Left kidney (tissue), 2 donors: ENCODE results near the gene TMEM72. TPM values are rescaled to one million over a fixed set of nuclear protein-coding genes. Genes with fewer than 3 reads are reported as not detected.
A peak's percentile ranks its signal among the peaks of the same experiment; 100 is the strongest.

Source experiments
- DNase-seq: peaks from one replicate; pipeline ENCODE4 v3.0.0-alpha.2; 2013
- polyA plus RNA-seq: library from polyadenylated mRNA; unstranded; fragments of 120-200 nt; gene quantifications from one replicate; pipeline ENCODE4 v1.2.1, GENCODE V29; 2013; ENCODE audit not compliant: insufficient read length

The TMEM72 gene
- polyA plus RNA-seq, 1 donor, result 68.0 TPM

DNA sequence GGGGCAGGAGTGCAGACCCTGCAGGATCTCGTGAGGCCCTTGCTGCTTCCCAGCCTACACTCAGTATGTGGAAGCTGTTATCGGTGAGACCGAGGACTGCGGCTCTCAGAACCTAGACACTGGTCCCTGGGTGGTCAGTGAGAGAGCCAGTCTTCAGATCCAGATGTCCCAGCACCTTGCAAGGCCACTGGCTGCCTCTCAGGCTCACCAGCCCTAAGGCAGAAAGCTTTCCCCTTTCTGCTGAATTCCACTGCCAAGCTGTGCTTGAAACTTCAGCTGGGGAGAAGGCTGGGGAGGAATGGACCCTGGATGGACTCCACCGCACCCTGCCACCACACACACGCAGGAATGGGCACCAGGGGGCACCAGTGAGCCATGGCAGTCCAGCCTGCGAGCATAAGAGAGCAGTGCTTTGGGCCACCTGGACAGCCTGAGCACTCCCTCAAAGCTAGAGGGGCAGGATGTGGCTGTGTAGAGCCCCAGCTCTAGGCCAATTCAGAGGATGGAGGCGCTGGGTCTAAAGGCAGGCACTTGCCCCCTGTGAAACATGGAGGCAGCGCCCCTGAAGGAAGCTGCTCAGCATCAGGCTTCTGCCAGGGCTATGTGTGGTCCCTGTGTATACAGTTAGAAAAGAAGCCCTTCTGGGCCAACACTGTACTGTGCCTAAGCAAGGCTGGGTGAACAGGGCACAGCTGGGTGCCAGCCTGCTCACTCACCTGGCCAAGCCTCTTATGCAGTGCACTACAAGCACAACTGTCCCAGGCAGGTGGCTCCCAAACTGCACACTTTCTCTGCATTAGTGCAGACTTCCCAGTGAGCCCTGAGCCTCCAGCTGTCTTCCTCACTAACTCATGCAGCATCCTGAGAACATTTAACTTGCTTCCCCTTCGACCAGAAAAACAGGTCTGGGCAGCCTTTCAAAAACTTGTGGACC lies 21.6 kb downstream of the TMEM72 start:
- DNase-seq, result peak; percentile 82

DNA sequence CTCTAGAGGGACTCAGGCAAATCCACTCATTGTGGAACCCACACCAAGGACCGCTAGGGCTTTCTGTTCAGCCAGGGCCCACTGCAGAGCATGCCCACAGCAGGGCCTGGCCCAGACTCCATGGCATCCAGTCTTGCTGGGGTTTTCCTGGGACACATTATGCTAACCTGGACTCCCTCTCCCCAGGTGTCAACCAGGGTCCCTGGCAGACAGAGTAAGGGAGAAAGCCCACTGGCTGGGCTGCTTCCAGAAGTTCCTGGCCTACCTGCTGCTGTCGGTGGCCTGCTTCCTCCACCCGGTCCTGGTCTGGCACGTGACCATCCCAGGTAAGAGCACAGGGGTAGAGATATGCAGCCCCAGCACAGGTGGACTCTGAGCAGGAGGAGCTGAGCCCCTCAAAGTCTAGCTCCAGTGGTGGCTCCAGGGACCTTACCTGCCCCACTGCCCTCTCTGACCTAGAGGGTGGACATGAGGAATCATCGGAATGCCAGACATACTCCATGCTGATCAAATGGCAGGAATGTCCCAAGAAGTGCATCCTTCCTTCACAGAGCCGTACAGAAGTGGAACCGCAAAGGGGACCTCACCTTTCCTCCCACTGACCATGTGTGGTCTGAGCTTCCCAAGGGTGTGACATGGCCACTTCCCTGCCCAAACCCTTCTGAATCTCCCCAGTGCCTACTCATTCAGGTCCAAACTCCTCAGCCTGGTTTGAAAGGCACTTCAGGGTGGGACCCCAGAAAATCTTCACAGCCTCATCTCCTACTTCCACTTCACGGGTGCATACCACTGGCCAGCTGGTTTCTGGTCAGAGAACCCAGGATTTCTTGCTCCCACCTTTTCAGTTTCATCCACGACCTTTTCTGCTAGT lies 22.5 kb downstream of the TMEM72 start:
- DNase-seq, result no peak

DNA sequence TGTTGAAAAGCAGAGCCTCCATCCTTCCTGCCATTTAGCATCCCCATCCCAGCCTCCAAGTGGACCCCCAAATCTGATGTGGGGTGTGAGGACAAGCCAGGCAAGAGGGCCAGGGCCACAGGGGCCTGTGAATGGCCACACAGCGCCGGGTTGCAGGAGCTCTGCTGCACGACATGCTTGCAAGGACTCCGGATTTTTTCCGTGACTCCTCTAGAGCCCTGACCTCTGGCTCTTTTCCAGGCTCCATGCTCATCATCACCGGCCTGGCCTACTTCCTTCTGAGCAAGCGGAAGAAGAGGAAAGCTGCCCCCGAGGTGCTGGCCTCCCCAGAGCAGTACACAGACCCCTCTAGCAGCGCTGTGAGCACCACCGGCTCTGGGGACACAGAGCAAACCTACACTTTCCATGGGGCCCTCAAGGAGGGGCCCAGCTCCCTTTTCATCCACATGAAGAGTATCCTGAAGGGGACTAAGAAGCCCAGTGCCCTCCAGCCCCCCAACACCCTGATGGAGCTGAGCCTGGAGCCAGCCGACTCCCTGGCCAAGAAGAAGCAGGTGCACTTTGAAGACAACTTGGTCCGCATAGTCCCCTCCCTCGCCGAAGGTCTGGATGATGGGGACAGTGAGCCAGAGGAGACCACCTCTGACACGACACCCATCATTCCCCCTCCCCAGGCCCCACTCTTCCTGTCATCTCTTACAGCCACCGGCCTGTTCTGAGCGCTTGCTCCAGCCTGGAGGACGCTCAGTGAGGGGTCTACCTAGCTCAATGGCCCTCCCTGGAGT lies 23.5 kb downstream of the TMEM72 start:
- DNase-seq, result no peak

DNA sequence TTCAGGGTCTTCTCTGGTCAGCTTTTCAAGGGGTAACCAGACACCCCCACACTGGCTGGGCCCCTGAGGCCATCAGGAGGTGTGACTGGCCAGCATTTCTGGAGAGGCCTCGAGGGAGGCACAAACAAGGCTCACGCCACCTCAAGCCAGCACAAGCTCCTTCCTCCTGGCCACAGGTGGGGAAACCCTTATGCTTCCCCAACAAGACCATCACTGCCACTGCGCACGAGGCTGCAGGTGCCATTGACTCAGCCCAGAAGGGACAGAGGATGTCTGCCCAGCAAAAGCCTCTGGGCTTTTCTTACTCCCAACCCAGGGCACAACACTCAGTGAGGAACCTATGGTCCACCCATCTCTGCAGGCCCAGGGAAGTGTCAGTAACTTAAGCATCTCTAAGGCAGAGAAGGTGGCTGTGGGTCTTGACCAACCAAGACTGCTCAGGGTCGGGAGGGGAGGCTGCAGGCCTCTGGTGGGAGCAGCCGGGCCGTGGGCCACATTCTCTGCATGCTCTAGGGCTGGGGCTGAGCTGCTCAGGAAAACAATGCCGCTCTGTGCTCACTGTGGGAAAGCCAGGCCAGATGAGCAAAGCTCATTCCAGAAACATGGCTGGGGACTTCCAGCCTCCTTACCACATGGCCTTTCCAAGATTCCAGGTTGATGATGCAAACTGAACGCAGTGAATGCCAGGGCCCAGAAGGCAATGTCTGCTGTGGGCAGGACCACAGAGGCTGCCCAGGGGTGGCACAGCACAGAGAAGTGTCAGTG lies 24.2 kb downstream of the TMEM72 start:
- DNase-seq, result no peak

DNA sequence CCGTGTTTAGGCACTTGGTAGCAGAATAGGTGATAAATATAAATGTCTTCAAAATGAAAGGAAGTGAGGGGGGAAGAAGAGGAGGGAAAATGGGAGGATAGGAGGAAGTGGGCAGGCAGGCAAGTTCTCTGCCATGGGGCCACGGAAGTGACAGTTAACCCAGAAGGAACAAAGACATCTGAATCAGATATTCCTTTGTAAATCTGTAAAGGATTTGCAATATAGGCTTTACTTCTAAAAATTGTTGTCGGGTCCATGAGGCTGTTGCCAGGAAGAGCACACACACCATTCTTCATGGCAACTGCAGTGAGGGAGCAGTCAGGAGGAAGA lies 24.8 kb downstream of the TMEM72 start:
- DNase-seq, result no peak

DNA sequence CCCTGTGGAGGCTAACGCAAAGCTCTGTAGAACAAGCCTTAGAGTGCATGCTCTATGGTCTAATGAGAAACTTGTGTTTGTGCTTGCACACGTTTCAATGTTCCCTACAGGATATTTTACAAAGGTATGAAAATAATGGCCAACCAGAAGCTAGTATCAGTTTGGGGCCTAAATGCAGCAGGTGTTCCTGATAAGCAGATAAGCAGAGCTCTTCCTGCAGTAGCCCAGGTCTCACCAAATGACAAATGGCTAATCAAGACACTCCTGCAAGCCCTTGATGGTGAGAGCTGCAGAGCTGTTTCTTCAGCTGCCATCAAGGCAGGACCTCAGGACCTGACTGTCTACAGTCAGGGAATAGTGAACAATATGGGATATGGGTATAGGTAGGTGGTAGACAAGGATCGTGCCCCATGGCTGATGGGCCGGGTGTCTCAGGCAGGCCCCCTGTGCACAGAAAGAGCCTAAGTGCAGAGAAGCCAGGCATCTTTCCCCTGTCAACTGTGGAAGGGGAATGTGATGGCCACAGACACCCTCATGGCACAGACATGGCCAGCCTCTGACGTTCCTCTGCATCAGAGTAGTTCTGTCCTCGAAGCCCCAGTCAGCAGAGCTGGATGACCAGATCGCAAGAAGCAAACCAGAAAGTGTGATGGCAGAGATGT lies 25.3 kb downstream of the TMEM72 start:
- no peak for DNase-seq

DNA sequence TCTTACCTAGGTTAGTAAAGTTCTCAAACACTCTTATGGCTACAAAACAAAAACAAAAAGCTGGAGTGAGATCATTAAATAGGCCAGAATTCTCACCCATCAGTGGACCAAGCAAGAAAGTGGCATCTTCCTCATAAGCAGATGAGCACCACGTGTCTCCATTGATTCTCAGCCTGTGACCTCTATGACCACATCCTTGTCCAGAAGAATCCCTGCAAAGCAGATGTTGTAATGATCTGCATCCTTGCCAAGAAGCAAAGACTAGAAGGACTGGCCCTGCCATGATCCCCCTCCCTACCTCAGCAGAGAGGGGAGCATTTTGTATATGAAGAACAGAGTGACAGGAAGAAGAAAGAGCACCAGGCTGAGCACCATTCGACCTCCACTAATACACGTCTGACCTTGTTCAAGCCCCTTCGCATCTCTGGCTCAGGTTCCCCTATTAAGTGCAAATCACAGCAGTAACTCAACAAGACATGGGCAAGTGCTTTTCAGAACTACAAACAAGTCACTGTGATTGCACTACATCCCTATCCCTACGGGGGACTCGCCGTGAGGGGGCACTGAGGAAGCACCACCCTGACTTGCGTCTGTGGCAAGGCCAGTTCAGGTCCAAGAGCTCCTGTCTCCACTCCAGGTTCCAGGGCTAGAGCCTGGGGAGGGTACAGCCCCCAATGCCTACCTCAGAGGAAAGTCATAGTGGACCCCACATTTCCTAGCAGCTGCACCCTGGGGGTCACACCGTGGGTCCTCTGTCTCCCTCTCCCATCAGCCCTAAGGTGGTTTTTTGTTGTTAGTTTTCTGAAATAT lies 26.3 kb downstream of the TMEM72 start:
- no peak for DNase-seq

DNA sequence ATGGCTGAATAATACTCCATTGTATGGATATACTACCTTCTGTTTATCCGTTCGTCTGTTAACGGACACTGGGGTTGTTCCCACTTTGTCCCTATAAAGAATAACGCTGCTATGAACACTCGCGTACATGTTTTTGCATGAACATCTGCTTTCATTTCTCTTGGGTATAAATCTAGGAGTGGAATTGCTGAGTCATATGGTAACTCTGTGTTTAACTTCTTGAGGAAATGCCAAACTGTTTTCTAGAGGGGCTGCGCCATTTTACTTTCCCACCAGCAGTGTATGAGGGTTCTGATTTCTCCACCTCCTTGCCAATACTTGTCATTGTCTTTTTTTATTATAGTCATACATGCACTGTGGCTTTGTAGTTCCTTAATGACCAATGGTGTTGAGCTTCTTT lies 27.8 kb downstream of the TMEM72 start:
- no peak for DNase-seq

DNA sequence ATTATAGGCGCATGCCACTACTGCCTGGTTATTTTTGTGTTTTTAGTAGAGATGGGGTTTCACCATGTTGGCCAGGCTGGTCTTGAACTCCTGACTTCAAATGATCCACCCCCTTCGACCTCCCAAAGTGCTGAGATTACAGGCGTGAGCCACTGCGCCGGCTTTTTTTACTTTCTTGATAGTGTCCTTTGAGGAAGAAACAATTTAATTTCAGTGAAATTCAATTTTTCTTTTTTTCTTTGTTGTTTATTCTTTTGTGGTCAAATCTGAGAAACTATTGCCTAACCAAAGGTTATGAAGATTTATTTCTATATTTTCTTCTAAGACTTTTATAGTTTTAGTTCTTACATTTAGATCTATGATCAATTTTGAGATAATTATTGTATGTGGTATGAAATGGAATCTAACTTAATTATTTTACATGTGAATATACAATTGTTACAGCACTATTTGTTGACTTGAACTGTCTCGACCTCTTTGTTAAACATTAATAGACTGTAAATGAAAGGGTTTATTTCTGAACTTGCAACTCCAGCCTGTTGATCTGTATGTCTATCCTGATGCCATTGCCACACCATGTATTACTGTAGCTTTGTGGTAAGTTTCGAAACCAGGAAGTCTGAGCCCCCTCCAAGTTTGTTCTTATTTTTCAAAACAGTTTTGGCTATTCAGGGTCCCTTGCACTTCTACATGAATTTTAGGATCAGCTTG lies 28.7 kb downstream of the TMEM72 start:
- no peak for DNase-seq

DNA sequence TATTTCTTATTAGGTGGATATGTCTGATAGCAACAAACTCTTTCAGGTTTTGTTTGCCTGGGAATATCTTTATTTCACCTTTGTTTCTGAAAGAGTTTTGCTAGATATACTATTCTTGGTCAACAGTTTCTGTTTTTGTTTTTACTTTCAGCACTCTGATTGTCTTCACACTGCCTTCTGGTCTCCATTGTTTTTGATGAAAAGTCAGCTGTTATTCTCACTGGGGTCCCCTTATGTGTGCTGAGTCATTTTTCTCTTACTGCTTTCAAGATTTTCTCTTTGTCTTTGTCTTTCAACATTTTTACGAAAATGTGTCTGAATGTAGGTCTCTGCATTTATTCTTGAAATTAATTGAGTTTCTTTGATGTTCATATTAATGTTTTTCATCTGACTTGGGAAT lies 33.2 kb downstream of the TMEM72 start:
- no peak for DNase-seq

DNA sequence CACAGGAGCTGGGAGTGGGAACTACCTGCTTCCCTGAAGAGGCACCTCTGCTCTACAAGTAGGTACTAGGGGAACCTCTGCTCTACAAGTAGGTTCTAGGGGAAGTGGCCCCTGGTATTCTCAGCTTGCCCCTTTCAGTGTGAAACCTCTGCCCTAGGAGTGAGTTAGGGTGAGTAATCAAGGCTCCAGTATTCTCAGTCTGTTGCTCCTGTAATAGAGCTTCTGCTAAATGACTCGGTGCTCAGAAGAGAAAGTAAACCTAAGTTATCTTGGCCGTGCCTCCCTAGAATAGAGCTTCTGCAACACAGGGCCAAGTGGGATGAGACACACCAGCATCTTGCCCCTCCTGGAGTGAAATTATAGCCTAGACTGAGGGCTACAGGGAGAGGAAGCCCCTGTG lies 35.1 kb downstream of the TMEM72 start:
- DNase-seq, result no peak

DNA sequence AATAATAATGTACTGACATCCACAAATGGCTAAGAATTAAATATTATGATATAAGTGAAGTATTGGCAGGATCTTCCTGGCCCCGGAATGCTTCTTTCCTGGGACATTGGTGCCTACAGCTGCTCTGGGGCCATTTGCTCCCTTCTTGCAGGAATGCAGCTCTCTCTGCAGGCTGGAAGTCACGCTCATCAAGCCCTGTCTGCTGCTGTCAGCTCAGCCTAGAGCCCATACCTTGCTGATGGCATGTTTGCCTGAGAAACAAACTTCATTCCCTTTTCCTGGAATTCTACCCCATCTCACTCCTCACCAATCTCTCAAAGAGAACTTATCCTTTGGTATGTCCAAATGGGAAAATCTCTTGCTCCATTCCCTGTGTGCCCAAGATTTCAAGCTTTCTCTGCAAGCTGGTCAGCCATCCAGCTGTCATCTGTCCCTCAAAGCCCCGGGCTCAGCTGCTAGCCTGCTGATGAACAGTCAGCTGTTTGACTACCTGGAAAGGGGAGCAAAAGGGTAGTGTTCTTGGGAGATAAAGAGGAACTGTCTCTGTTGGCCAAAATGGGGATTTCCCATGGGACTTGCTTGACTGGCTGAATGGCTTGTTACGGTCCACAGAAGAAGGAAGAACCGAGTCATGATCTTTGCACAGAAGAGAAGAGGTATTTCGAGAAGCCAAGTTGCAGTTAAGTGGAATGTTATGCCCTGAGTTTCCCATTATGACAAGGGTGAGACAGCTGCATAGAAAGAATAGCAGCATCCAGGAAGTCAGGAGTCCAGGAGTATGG lies 36.4 kb downstream of the TMEM72 start:
- no peak for DNase-seq

DNA sequence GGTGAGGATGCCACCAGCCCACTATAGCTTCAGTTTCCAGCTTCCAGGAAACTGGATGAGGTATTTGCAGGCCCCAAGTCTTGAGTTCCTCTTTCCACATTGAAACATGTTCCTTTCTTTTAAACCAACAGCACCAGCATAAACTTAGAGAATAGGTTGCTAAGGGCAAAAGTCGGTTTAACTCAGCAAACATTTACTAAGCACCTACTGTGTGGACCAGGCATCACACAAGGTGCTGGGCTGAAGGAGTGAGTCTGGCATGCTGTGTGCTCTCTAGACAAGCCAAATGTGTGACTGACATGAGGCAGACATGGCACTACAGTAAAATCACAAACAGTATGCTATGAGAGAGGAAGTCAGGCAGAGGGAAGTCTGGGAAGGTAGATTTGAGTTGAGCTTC lies 37.5 kb downstream of the TMEM72 start:
- DNase-seq, result no peak

DNA sequence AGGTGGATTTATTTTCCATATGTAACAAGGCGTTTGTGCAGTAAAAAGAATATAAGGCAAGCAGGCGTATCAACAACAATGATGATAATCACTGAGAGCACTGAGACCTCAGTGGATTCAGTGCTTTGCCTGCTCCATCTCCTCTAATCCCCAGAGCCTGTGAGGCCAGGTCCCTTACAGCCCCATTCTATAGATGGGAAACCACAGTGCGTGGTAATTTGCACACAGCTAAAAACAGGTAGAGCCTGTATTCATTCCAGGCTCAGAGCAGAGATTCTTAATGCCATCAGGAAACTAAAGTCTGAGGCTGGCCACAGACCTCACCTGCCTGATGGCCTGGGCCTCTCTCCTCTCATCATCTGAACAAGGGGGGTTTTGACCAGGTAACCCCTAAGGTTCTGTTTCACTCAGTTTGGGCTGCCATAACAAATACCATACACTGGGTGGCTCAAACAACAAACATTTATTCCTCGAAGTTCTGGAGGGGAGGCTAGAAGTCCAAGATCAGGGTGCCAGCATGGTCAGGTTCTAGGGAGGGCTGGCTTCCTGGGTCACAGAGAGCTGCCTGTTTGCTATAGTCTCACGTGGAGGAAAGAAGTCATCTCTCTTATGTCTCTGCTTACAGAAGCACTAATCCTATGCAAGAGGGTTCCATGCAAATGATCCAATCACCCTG lies 38.1 kb downstream of the TMEM72 start:
- no peak for DNase-seq

DNA sequence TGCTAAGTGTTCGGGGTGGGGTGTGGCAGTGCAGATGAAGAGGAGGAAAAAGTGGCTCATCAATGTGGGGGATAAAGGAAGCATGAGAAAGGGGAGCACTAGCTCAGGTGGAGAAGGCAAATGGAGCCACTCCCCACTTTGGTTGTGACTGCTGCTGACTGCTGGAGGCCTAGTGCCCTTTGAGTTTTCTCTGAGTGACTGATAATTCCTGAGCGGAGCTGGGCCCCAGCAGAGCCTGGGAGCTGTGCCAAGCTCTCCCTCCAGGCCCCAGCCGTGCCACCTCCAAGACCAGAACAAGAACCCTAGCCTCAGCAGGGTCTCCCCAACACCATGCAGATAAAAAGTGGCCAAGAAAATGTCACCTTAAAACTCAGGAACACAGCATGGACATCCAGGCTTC lies 38.8 kb downstream of the TMEM72 start:
- no peak for DNase-seq

DNA sequence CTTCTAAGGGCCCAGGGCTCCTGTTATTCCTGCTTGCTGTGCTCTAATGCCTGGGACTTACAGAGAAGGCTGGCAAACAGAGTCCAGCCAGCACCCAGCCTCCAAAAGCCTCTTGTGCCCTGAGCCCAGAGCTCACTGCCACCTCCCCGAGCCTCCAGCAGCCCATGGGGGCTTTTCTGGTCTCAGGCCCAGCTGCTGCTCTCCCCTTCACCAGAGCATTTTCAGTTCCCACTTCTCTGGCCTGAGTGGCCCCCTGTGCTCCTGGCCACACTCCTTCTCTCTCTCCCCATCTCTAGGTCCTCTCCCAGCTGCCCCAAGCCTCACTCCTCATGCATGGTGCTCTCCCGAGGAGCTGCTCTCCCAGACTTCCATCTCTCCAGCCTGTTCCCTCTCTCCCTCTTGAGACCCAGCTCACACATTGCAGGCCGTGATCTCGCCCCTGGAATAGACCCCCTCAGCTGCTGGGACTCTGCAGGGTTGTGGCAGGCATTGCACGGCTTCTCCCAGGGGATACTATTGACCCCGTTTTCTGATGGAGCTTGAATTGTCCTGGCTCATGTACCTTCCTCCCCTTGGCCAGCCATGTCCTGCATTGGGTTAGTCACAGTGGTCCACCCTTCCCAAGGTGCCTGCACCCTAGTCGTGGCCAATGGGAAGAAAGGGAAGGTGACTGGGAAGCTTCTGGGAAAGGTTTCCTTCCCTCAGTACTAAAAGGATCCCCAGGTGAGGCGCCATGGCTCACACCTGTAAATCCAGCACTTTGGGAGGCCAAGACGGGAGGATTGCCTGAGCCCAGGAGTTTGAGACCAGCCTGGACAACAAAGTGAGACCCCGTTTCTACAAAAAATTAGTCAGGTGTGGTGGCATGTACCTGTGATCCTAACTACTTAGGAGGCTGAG lies 39.4 kb downstream of the TMEM72 start:
- DNase-seq, result no peak
